Left lobe of liver (tissue), 2 donors: ENCODE results near the gene FRZB. TPM values are rescaled to one million over a fixed set of nuclear protein-coding genes. Genes with fewer than 3 reads are reported as not detected.

ENCODE experiments used
- ATAC-seq: fragments of 200-7000 bp; cut with Tn5 transposase; one replicate; pipeline ENCODE4 v1.9.1; 2020; ENCODE audit warnings: mild to moderate bottlenecking, moderate library complexity
- DNase-seq: peaks from one replicate; pipeline ENCODE4 v3.0.0-alpha.2; 2020; ENCODE audit warnings: low spot score
- total RNA-seq: library from RNA; stranded (reverse); gene quantifications from one replicate; pipeline ENCODE4 v1.2.1, GENCODE V29; 2021
- donor health status: DM: no; HTN: no; CAD: no; lungs with moderate emphysema.
- donor health status: DM: no; HTN: yes; CAD: no.

Gene FRZB
- total RNA-seq, 1 donor from 2014 or later: 0.28 TPM

- ATAC-seq: no peak
- DNase-seq: no peak
These were observed 62.3 kb downstream of the FRZB start for GRCh38 chr2:182804128-182804527.

GRCh38 chr2:182798736-182799135, 67.7 kb downstream of the FRZB start:
- ATAC-seq: no peak

GRCh38 chr2:182792441-182792840, 74.0 kb downstream of the FRZB start:
- no peak for DNase-seq
- ATAC-seq: no peak

More at GRCh38 chr2:182798736-182799135, 67.7 kb downstream of the FRZB start:
- no peak for DNase-seq

GRCh38 chr2:182784777-182785176, 81.7 kb downstream of the FRZB start:
- DNase-seq: no peak
- peak; percentile 90 for ATAC-seq

- ATAC-seq (peak; percentile 89), DNase-seq (no peak)
These were observed 82.3 kb downstream of the FRZB start for GRCh38 chr2:182784058-182784706.

Other genes starting within 250 kb of the FRZB start
- 32.9 TPM for gene DNAJC10, start 150.4 kb downstream of the FRZB start, total RNA-seq
- gene NCKAP1, start 171.8 kb upstream of the FRZB start, total RNA-seq: 32.2 TPM
- gene DUSP19, start 212.1 kb upstream of the FRZB start, total RNA-seq: 1.2 TPM